Caki2 (cell line): Measurements from ENCODE around the gene TSC1. TPM values are rescaled to one million over a fixed set of nuclear protein-coding genes. Genes with fewer than 3 reads are reported as not detected.

ENCODE experiments used
- DNase-seq: peaks from one replicate; pipeline ENCODE4 v3.0.0-alpha.2; 2015; ENCODE audit warnings: low read depth
- in situ Hi-C: cut with HindIII; loops from 2 replicates; pipeline ENCODE4 v1.10.0; 2016; ENCODE audit warnings: low sequenced_read_pairs, low pct_unique_long_range_greater_than_20kb, mixed read lengths
- total RNA-seq: library from RNA; depleted of rRNA; stranded (reverse); fragments of >200 nt; shearing (Covaris generic); gene quantifications from 2 replicates; pipeline ENCODE4 v1.2.3, GENCODE V29; 2014; ENCODE audit warnings: low replicate concordance

The TSC1 gene
- total RNA-seq, 1 experiment from 2014 or later: 7.8 TPM

- in situ Hi-C loops: no loop called here
These were observed 40.6 kb downstream of the TSC1 start for GRCh38 chr9:132903574-132904492.

GRCh38 chr9:132901858-132902831 is 42.3 kb downstream of the TSC1 start:
- peak; percentile 58 for DNase-seq
- in situ Hi-C loops: no loop called here

More at GRCh38 chr9:132903574-132904492, 40.6 kb downstream of the TSC1 start:
- DNase-seq: no peak

GRCh38 chr9:132898051-132898450 is 46.4 kb downstream of the TSC1 start:
- in situ Hi-C loops: no loop called here
- no peak for DNase-seq

GRCh38 chr9:132896906-132897305 is 47.5 kb downstream of the TSC1 start:
- in situ Hi-C loops: no loop called here
- no peak for DNase-seq

GRCh38 chr9:132896264-132896663 is 48.2 kb downstream of the TSC1 start:
- no peak for DNase-seq
- in situ Hi-C loops: no loop called here

- no peak for DNase-seq
- in situ Hi-C loops: no loop called here
These were observed 49.3 kb downstream of the TSC1 start for GRCh38 chr9:132894862-132895835.

- no peak for DNase-seq
- in situ Hi-C loops: no loop called here
These were observed 50.1 kb downstream of the TSC1 start for GRCh38 chr9:132894346-132894745.

- DNase-seq: no peak
- in situ Hi-C loops: no loop called here
These were observed 52.0 kb downstream of the TSC1 start for GRCh38 chr9:132892400-132892799.

- in situ Hi-C loops: no loop called here
- no peak for DNase-seq
These were observed 56.3 kb downstream of the TSC1 start for GRCh38 chr9:132888151-132888550.

- no peak for DNase-seq
- in situ Hi-C loops: no loop called here
These were observed 57.0 kb downstream of the TSC1 start for GRCh38 chr9:132887181-132888120.

GRCh38 chr9:132886334-132886725 is 58.1 kb downstream of the TSC1 start:
- no peak for DNase-seq
- in situ Hi-C loops: no loop called here

GRCh38 chr9:132885720-132886333 is 58.6 kb downstream of the TSC1 start:
- DNase-seq: no peak

GRCh38 chr9:132883349-132884294 is 60.8 kb downstream of the TSC1 start:
- in situ Hi-C loops: no loop called here
- no peak for DNase-seq

More at GRCh38 chr9:132885720-132886333, 58.6 kb downstream of the TSC1 start:
- in situ Hi-C loops: no loop called here

GRCh38 chr9:132882616-132883015 is 61.8 kb downstream of the TSC1 start:
- in situ Hi-C loops: no loop called here
- no peak for DNase-seq

- in situ Hi-C loops: no loop called here
- DNase-seq: no peak
These were observed 62.6 kb downstream of the TSC1 start for GRCh38 chr9:132881826-132882225.

- DNase-seq: peak; percentile 25
- in situ Hi-C loops: no loop called here
These were observed 64.1 kb downstream of the TSC1 start for GRCh38 chr9:132880324-132880661.
